Effector memory CD4-positive, alpha-beta T cell (primary cell): Measurements from ENCODE around the gene RNMT.

Source experiments
- DNase-seq, 3 donors: peaks; one replicate each; pipeline ENCODE4 v3.0.0-alpha.2; 2020
- H3K27ac ChIP-seq: 2 replicates; pipeline ENCODE4 v1.7.0; 2013; ENCODE audit warnings: mild to moderate bottlenecking, low read length, moderate library complexity; ENCODE audit not compliant: insufficient read depth, poor library complexity, severe bottlenecking
- H3K27me3 ChIP-seq: replicated peaks from 2 replicates; pipeline ENCODE4 v1.7.0; 2013; ENCODE audit warnings: mild to moderate bottlenecking, low read length; ENCODE audit not compliant: insufficient read depth, control insufficient read depth, poor library complexity, severe bottlenecking
- H3K36me3 ChIP-seq: 2 replicates; pipeline ENCODE4 v1.7.0; 2013; ENCODE audit warnings: mild to moderate bottlenecking, low read length, moderate library complexity; ENCODE audit not compliant: control insufficient read depth, insufficient read depth
- H3K4me1 ChIP-seq: 2 replicates; pipeline ENCODE4 v1.7.0; 2013; ENCODE audit warnings: low read length, mild to moderate bottlenecking; ENCODE audit not compliant: control insufficient read depth, insufficient read depth, poor library complexity, severe bottlenecking
- H3K4me3 ChIP-seq: 2 replicates; pipeline ENCODE4 v1.7.0; 2013; ENCODE audit warnings: low read length, low read depth, mild to moderate bottlenecking; ENCODE audit not compliant: insufficient read depth, poor library complexity, severe bottlenecking
- H3K9me3 ChIP-seq: 2 replicates; pipeline ENCODE4 v1.7.0; 2013; ENCODE audit warnings: mild to moderate bottlenecking, low read length, moderate library complexity; ENCODE audit not compliant: control insufficient read depth

The RNMT gene

DNA sequence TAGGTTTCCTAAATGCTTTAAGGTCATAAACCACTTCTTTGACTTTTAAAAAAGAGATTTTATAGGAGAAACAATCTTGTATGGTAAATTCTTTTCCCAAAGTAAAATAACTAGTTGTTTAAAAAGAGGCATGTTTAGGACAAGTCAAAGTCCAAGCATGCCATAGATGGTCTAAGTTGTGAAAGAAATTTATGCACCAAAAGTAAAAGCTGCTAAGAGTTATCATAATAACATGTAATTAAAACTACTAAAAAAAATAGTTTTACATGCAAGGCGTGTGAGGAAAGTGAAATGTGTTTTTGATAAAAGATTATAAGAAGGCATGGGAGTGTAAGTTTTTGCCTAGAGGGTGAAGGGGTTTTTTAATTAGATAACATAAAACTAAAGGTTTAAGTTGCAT, 22.6 kb upstream of the RNMT start:
- DNase-seq = no peak
- Histone ChIP-seq H3K36me3 (no peaks in the 10 kb centered on the region), H3K27me3 (no peaks in the 10 kb centered on the region), H3K4me3 (no peak overlapping the region), H3K9me3 (peaks cover 6% of the 10 kb centered on the region), H3K27ac (no peak overlapping the region), H3K4me1 (no peaks in the 10 kb centered on the region)

DNA sequence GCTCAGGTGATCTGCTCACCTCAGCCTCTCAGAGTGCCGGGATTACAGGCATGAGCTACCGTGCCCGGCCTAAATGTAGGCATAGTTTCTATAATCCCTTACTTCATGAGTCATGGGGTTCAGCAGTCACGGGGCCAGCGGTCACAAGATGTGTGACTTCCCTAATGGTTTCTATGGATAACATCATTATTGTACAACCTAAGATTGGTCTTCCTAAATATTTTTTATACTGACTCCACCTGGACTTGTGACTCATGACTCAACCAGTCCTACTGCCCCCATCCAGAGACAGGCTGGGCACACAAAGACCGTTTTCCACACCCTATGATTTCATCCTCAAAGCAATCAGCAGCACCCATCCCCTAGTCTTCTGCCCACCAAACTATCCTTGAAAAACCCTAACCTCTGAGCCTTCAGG, 16.1 kb upstream of the RNMT start:
- no peak for DNase-seq
- Histone ChIP-seq H3K27ac (no peak overlapping the region), H3K27me3 (no peaks in the 10 kb centered on the region), H3K4me3 (no peak overlapping the region), H3K9me3 (no peaks in the 10 kb centered on the region), H3K36me3 (no peaks in the 10 kb centered on the region), H3K4me1 (no peaks in the 10 kb centered on the region)

DNA sequence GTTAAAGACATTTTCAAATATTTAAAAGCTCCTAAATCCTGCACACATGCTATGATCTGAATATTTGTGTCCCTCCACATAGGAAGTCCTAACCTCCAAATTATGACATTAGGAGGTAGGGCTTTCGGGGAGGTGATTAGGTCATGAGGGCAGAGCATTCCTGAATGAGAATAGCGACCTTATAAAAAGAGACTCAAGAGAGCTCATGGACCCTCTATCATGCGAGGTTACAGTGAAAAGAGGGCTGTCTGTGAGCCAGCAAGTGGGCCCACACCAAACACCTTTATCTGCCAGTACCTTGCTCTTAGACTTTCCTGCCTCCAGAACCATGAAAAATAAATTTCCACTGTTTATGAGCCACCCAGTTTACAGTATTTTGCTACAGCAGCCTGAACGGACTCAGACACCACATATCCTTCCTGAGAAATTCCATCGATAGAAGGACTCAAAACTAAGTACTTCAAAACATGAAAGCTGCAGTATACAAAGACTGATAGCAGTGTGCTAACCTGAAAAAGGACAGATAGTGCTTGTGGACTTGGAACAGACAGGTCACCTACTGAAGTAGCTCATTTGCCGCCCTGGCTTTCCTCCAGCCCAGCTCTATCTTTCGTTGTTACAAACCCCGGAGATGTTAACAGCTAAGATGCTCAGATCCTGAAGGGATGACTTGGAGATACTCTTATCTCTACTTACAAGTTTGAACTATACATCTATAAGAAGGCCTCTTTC, 13.9 kb upstream of the RNMT start:
- DNase-seq = no peak
- H3K27me3 ChIP-seq = no peaks in the 10 kb centered on the region
- no peaks in the 10 kb centered on the region for H3K4me1 ChIP-seq
- no peak overlapping the region for H3K4me3 ChIP-seq
- H3K9me3 ChIP-seq = no peaks in the 10 kb centered on the region
- H3K27ac ChIP-seq = no peak overlapping the region
- H3K36me3 ChIP-seq = no peaks in the 10 kb centered on the region

DNA sequence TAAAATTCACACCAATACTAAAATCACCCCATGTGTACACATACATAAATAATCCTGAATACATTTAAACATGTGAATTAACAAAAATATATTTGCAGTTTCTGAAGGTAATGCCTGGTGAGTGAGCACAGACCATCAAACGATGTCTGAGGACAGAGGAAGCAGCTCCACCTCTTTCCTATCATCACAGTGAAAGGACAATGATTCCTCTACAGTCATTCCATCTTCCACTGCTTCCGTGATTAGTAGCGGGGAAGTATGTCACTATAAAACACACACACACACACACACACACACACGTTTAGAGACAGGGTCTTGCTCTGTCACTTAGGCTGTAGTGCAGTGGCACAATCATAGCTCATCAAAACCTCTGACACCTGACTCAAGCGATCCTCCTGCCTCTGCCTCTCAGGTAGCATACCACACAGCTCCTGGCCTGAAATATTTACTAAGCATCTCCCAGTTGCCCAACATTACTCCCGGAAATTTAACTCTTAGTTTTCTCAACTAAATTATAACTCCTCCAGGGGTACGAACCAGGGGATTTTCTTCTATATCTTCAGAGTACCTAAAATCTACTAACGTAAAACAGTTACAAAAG, 12.9 kb upstream of the RNMT start:
- Histone ChIP-seq H3K27ac (no peak overlapping the region), H3K4me3 (no peak overlapping the region), H3K36me3 (no peaks in the 10 kb centered on the region), H3K27me3 (no peaks in the 10 kb centered on the region), H3K9me3 (no peaks in the 10 kb centered on the region), H3K4me1 (no peaks in the 10 kb centered on the region)
- DNase-seq = no peak

- no peaks in the 10 kb centered on the region for H3K4me1 ChIP-seq
- no peaks in the 10 kb centered on the region for H3K9me3 ChIP-seq
- no peaks in the 10 kb centered on the region for H3K36me3 ChIP-seq
- DNase-seq = no peak
- no peak overlapping the region for H3K4me3 ChIP-seq
- no peaks in the 10 kb centered on the region for H3K27me3 ChIP-seq
- H3K27ac ChIP-seq = no peak overlapping the region
These were observed 11.1 kb upstream of the RNMT start for GRCh38 chr18:13715330-13715729.

GRCh38 chr18:13716916-13717315, 9.6 kb upstream of the RNMT start:
- Histone ChIP-seq H3K27me3 (no peaks in the 10 kb centered on the region), H3K4me3 (no peak overlapping the region), H3K4me1 (no peaks in the 10 kb centered on the region), H3K36me3 (no peaks in the 10 kb centered on the region), H3K27ac (no peak overlapping the region), H3K9me3 (no peaks in the 10 kb centered on the region)
- DNase-seq = no peak

DNA sequence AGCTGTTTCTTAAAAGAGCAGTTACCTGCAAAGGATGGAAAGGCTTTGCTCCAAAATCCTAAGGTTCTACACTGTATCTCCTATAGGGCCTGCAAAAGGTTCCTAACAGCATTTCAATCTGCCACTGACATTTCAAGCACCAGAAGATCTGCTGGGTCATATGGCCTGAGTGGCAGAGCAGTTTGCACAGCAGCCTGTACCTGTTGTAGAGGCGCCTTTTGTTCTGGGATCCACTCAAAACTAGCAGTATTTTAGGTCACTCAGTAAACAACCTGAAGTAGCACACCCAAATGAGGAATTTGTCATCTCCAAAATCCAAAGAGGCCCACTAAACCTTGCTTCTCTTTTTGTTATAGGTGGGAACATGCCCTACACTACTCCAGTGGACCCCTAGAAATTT, 6.3 kb upstream of the RNMT start:
- H3K4me3 ChIP-seq = no peak overlapping the region

GRCh38 chr18:13720847-13721246, 5.6 kb upstream of the RNMT start:
- peaks cover 6% of the 10 kb centered on the region for H3K4me1 ChIP-seq
- no peak overlapping the region for H3K27ac ChIP-seq
- H3K9me3 ChIP-seq = no peaks in the 10 kb centered on the region
- DNase-seq = no peak
- H3K4me3 ChIP-seq = no peak overlapping the region
- H3K36me3 ChIP-seq = no peaks in the 10 kb centered on the region
- H3K27me3 ChIP-seq = no peaks in the 10 kb centered on the region

More for the DNA sequence above, 6.3 kb upstream of the RNMT start:
- no peak for DNase-seq
- H3K4me1 ChIP-seq = peaks cover under 1% of the 10 kb centered on the region
- no peaks in the 10 kb centered on the region for H3K27me3 ChIP-seq
- no peaks in the 10 kb centered on the region for H3K36me3 ChIP-seq
- H3K27ac ChIP-seq = no peak overlapping the region
- H3K9me3 ChIP-seq = no peaks in the 10 kb centered on the region

GRCh38 chr18:13725566-13726231, 774 bp upstream of the RNMT start:
- Histone ChIP-seq H3K36me3 (no peaks in the 10 kb centered on the region), H3K27me3 (no peaks in the 10 kb centered on the region), H3K9me3 (no peaks in the 10 kb centered on the region), H3K4me3 (peak overlapping the region; percentile 98), H3K4me1 (peaks cover 6% of the 10 kb centered on the region), H3K27ac (peak overlapping the region; percentile 89)
- no peak for DNase-seq

DNA sequence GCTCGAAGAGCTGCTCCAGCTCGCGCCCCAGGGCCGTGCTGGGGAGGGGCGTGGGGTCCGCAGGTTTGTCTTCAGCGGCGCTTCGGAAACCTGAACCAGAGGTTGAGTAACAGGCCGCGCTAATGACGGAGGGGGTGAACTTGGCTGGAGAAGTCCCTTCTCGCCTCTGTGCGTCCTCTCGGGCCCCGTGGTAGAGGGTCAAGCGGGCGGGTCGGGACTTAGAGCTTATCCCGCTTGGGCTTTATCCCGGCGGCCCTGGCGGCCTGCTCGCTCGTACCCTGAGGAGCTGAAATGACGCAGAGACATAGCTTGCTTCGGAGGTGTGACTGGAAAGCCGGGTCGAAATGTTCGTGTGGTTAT, 479 bp downstream of the RNMT start:
- H3K4me1 ChIP-seq = peaks cover 6% of the 10 kb centered on the region
- H3K4me3 ChIP-seq = peak overlapping the region; percentile 98
- H3K36me3 ChIP-seq = no peaks in the 10 kb centered on the region
- H3K9me3 ChIP-seq = no peaks in the 10 kb centered on the region
- peak in 2 of 3 donors; percentile 5 to 19 for DNase-seq
- peak overlapping the region; percentile 89 for H3K27ac ChIP-seq
- no peaks in the 10 kb centered on the region for H3K27me3 ChIP-seq
